Stomach (tissue), 4 donors: ENCODE data around the gene BRF1.

Experiments used
- EP300 ChIP-seq: sonication (generic); formaldehyde crosslinking; IDR thresholded peaks from one replicate; pipeline ENCODE4 v1.6.1; 2017; ENCODE audit warnings: antibody characterized with exemption
- POLR2A ChIP-seq, 4 donors: fragments of 450-650 bp; IDR thresholded peaks; one replicate each; pipeline ENCODE4 v1.6.1; 2016; ENCODE audit warnings: antibody characterized with exemption in 4 of 4, control low read depth in 2 of 4, mild to moderate bottlenecking in 1 of 4, moderate library complexity in 1 of 4
- POLR2AphosphoS5 ChIP-seq, 3 donors: sonication (generic); formaldehyde crosslinking; IDR thresholded peaks; one replicate each; pipeline ENCODE4 v1.6.1; 2016; ENCODE audit warnings: antibody characterized with exemption in 3 of 3
- TF ChIP-seq, protein P1 (sequence below), 7 experiments: fragments of 450-650 bp in 4 of 7; fragments of 200-600 bp in 3 of 7; sonication (generic) in 3 of 7; IDR thresholded peaks; one replicate each; pipeline ENCODE4 v1.5.1; 2016 to 2019; ENCODE audit warnings: antibody characterized with exemption in 7 of 7, control low read depth in 2 of 7, mild to moderate bottlenecking in 1 of 7

DNA sequence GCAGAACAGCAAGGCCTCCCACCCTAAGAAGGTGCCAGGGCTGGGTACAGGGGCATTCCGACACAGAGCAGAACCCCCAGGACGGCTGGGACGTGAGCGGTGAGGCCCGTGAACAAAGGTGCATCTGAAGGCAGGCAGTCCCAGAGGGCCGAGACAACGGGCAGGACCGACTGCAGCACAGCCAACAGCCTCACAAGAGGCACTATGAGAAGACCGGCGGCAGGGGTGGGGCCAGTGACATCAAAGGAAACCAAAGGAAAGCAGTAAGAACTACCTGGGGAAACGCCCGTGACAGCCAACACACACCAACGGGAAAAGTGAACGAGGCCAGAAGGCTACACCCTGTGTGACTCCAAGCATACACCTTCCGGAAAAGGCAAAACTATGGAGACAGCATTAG, 43.3 kb downstream of the BRF1 start:
- TF ChIP-seq, protein P1, sequence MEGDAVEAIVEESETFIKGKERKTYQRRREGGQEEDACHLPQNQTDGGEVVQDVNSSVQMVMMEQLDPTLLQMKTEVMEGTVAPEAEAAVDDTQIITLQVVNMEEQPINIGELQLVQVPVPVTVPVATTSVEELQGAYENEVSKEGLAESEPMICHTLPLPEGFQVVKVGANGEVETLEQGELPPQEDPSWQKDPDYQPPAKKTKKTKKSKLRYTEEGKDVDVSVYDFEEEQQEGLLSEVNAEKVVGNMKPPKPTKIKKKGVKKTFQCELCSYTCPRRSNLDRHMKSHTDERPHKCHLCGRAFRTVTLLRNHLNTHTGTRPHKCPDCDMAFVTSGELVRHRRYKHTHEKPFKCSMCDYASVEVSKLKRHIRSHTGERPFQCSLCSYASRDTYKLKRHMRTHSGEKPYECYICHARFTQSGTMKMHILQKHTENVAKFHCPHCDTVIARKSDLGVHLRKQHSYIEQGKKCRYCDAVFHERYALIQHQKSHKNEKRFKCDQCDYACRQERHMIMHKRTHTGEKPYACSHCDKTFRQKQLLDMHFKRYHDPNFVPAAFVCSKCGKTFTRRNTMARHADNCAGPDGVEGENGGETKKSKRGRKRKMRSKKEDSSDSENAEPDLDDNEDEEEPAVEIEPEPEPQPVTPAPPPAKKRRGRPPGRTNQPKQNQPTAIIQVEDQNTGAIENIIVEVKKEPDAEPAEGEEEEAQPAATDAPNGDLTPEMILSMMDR (IDR thresholded peaks at IDR 0.05): no peak
- TF ChIP-seq POLR2AphosphoS5 (IDR thresholded peaks at IDR 0.05): no peak
- no peak for TF ChIP-seq POLR2A (IDR thresholded peaks at IDR 0.05)
- TF ChIP-seq EP300: no peak
